HG02870 (cell line): ENCODE measurements around the gene SLC25A17.
"Not testable (repeated sequence)": the region's sequence is repeated elsewhere in the genome, so short reads cannot be mapped to it uniquely, and the experiment has no call there.

Experiments used
- ATAC-seq: cut with Tn5 transposase; IDR thresholded peaks from one replicate; pipeline ENCODE4 v1.9.1; 2021; ENCODE audit warnings: mild to moderate bottlenecking, moderate library complexity; ENCODE audit not compliant: unreplicated experiment

SLC25A17 gene

DNA sequence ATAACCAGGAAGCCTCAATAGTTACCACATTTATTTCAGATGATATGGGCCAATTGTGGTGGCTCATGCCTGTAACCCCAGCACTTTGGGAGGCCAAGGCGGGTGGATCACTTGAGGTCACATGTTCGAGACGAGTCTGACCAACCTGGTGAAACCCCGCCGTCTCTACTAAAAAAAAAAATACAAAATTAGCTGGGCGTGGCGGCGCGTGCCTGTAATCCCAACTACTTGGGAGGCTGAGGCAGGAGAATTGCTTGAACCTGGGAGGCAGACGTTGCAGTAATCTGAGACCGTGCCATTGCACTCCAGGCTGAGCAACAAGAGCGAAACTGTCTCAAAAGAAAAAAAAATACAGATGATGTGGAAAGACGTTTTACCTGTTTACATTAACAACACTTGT lies 60.3 kb downstream of the SLC25A17 start:
- not testable (repeated sequence) for ATAC-seq

DNA sequence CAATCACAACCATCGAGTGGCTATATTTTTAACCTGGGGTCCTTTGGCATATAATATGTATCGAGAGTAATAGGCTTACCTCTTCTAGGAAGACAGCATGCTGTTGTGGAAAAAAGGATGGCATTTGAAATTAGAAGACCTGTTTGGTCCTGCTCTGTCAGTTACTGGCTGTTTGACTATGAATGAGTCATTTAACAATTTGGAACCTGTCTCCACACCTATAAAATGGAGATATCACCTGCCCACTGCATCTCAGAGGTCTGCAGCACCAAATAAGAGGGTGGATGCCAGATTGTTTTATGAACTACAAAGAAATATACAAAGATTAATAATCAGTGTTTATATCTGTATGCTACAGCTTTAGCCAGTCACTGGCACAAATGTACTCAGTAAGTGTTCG lies 60.8 kb downstream of the SLC25A17 start:
- no peak for ATAC-seq

DNA sequence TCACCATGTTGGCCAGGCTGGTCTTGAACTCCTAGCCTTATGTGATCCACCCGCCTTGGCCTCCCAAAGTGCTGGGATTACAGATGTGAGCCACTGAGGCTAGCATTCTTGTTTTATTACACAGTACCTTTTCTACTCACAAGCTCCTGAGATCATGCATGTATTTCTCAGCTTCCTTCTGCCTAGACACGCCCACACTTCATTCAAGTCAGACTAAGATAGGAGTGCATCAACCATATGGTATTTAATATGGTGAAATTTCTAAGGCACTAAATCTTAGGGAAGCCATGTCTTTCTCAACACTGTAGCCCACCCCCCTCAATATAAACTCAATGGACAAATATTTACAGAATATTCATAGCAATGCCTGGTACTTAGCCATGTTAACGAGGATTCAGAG lies 62.1 kb downstream of the SLC25A17 start:
- ATAC-seq: no peak

GRCh38 chr22:40753114-40753513 lies 66.0 kb downstream of the SLC25A17 start:
- no peak for ATAC-seq

GRCh38 chr22:40751250-40751649 lies 67.9 kb downstream of the SLC25A17 start:
- ATAC-seq: no peak

DNA sequence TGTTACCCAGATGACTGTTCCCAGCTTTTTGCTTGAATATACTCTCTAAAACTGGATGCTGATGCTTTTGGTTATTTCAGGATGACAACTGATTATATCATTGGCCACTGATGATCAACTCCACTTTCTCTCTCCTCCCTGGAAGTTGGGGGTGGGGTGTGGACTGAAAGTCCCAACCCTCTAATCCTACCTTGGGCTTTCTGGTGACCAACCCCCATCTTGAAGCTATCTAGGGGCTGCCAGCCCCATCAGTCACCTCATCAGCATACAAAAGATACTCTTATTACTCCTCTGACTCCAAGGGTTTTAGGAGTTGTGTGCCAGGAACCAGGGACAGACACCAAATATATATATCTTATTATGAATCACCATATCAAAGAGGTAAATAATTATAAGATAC lies 69.3 kb downstream of the SLC25A17 start:
- ATAC-seq: no peak

DNA sequence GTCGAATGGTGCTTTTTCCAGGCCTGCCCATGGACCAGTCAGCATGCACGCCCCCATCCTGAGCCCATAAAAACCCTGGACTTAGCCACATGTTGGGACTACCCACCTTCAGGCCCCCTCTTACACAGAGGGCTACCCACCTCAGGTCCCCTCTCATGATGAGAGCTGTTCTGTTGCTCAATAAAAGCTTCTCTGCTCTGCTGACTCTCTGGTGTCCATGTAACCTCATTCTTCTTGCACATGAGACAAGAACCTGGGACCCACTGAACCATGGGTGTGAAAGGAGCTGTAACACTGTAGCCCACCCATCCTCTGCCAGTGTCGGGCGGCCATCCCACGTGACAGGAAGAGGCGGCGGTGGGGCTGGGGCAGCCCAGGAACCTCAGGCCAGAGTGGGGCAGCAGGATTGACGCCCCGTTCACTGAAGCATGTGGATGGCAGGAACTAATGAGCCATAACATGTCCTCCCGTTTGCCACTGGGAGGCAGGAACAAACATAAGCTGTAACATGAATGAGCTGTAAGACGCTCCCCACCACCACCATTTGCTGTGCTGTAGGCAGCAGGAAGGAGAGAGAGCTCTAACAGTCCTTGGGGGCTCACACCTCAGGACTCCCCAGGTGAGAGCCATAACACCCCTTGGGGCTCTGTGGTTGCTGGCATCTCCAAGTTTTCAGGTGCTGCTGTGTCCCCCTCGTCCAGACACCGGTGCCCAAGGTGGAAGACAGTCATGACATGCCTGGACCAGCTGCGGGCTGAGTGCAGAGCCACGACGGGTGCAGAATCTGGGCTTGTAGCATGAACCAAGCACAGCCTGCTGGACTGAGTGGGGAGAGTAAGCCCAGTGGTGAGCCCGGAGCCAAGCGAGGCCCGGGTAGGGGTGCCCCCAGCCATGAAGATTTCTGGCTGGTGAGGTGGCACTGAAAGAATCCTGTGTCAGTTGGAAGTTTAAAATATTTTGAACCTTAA lies 70.5 kb downstream of the SLC25A17 start:
- ATAC-seq: no peak

DNA sequence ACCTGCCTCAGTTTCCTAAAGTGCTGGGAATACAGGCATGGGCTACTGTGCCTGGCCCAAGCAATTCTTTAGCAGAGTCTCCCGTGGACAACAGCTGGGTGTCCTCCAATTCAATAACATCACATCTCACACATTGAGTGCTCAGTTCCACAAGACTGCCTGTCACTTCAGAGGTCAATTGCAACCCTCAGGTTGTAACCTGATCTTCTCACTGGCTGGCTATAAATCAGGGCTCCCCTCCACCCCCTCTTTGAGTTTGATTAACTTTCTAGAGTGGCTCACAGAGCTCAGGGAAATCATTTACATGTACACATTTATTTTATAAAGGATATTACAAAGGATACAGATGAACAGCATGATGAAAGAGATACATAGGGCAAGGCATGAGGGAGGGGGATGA lies 71.8 kb downstream of the SLC25A17 start:
- ATAC-seq: no peak

GRCh38 chr22:40746428-40747220 lies 72.5 kb downstream of the SLC25A17 start:
- ATAC-seq: no peak

- no peak for ATAC-seq
These were observed 75.4 kb downstream of the SLC25A17 start for GRCh38 chr22:40743768-40744167.

DNA sequence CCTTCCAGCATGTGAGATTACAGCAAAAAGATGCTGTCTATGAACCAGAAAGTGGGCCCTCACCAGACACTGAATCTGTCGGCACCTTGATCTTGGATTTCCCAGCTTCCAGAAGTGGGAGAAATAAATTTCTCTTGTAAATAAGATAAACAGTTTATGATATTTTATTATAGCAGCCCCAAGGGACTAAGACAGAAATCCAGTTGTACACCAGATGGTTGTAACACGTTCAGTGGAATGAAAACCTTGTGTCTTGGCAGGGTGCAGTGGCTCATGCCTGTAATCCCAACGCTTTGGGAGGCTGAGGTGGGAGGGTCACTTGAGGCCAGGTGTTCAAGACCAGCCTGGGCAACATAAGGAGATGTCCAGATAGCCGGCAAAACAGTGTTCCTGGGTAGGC lies 78.0 kb downstream of the SLC25A17 start:
- no peak for ATAC-seq

DNA sequence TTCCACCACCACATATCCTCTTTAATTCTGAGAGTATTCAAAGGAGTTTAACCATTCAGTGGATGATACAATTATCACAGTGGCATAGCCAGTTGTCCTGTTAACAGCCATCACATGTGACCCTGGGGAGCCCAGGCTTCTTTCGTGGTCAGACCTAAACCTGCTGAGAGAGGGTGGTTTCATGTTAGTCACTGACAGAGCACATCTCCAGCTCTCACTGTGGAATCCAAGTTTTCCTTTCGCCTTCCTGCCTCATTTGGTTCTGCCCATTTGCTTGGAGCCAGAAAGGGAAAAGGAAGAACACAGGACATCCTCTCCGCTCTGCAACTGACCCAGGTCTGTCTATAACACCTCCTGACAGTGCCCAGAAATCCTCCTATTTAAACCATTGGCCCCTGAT lies 79.4 kb downstream of the SLC25A17 start:
- no peak for ATAC-seq

DNA sequence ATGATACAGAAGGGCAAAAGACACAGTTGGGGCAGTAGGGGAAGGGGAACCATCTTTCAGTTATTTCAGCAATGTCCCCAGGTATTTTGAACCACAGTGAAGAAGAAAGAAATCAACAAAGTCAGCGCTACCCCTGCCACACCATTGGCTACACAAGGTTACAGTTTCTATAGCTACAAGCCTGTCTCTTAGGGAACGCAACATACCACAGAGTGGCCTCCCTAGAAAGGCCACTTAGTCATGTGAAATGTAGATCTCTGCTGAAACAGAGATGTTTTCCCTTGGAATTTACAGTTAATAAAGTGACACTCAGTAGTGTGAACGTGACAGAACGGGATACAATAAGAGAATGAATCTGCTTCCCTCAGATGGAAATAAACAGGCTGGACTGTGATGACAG lies 85.2 kb downstream of the SLC25A17 start:
- ATAC-seq: no peak

- no peak for ATAC-seq
These were observed 86.2 kb downstream of the SLC25A17 start for GRCh38 chr22:40732999-40733292.

DNA sequence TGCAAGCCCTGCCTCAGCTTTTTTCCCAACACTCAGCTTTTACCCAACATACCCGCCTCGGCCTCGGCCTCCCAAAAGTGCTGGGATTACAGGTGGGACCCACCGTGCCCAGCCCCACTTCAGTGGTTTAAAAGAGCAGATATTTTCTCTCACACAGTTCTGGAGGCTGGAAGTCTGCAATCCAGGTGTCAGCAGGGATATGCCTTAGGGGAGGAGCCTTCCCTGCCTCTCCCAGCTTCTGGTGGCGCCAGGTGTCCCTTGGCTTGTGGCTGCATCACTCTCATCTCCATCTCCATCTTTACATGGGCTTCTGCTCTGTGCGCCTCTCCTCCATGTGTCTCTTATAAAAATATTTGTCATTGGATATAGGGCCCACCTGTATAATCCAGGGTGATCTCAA lies 89.9 kb downstream of the SLC25A17 start:
- no peak for ATAC-seq

DNA sequence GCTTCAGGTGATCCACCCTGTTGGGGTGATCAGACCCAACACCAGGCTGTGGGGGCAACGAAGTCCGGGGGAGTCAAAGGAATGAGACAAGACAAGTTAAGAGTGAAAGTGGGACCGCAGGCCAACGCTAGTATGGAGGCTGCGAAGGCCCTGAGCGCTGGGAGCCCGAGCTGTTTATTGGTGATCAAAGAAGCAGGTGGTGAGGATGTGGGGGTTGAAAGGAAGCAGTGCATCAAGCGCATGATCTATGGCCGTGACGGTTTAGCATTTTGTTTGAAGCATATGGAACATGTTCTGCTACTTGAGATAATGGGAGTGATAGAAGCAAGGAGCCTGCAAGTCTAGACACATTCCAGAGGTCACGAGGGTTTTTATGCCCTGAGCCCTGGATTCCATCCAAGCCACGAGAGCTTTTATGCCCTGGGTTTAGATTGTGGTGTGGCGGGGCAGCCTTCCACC lies 90.4 kb downstream of the SLC25A17 start:
- ATAC-seq: no peak

GRCh38 chr22:40727964-40728615 lies 91.1 kb downstream of the SLC25A17 start:
- ATAC-seq: no peak

DNA sequence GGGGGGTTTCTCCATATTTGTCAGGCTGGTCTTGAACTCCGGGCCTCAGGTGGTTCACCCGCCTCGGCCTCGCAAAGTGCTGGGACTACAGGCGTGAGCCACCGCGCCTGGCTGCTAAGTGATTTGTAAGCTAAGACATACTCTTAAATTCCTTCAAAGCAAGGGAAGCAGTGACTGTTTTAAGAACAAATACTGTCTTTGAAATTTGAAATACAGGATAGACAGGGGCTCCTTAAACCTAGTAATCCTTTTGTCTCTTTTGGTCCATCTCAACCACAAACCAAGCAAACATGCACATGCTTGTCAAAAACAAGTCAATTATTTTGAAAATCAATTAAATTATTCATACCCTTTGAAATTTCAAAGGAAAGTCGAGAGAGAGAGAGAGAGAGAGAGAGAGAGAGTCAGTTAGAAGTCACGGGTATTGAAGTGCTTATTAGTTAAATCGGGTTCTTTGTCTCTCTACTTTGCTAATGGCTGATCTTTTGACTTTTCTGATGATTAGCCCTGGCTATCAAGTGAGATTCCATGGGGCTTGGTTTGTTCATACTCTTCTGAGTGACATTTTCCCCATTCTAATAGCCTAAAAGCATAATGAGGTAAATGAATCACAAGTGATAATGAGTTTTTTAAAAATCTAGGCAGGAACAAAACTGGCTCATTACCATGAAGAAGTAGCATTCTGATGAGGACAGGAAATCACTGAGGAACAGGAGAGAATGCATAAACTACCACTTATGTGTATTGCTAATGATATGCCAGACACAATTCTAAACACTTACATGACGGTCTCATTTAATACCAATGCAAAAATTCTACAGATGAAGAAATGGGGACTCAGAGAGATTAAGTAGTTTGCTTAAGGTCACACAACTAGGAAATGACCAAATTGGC lies 91.8 kb downstream of the SLC25A17 start:
- no peak for ATAC-seq

- no peak for ATAC-seq
These were observed 92.6 kb downstream of the SLC25A17 start for GRCh38 chr22:40726514-40726913.

DNA sequence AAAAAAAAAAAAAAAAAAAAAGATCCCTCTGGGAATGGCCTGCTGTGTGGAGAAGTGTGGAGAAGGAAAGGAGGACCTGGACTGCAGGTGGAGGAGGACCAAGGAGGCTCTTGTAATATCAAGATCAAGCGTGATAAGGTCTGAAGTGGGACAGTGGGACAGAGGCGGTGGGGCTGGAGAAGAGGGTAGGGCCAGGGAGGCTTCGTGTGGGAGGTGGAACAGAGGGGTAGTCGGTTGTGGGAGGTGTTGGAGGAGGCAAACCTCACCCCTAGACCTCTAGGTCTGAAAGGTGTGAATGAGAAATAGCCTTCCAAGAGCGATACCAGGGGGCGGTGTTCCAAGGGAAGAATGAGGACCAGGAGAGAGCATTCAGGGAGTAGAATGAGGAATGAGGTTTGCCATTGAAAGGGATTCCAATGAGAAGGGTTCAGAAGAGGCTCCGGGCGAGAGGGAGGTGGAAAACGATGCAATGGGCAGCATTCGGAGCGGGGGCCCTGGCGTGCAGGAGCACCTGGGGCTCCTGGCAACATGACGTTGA lies 95.7 kb downstream of the SLC25A17 start:
- no peak for ATAC-seq
